GM23338 (cell line): ENCODE measurements around the gene KIAA1217. TPM values are rescaled to one million over a fixed set of nuclear protein-coding genes. Genes with fewer than 3 reads are reported as not detected.

Experiments used
- ATAC-seq: fragments of 200-7000 bp; cut with Tn5 transposase; 3 replicates; pipeline ENCODE4 v1.9.1; 2020
- DNase-seq: peaks from one replicate; pipeline ENCODE4 v3.0.0-alpha.2; 2015; ENCODE audit warnings: low spot score
- H2AFZ ChIP-seq: fragments of 200-600 bp; sonication (generic); 2 replicates; pipeline ENCODE4 v1.8.0; 2016; ENCODE audit warnings: antibody characterized with exemption, mild to moderate bottlenecking, moderate library complexity
- H3F3A ChIP-seq: fragments of 200-600 bp; sonication (generic); replicated peaks from 2 replicates; pipeline ENCODE4 v1.8.0; 2017; ENCODE audit warnings: antibody characterized with exemption, mixed run types, low read depth
- H3K27ac ChIP-seq: fragments of 200-600 bp; sonication (generic); 2 replicates; pipeline ENCODE4 v1.6.1; 2016; ENCODE audit warnings: low read depth
- H3K27me3 ChIP-seq: fragments of 200-600 bp; sonication (generic); 2 replicates; pipeline ENCODE4 v1.8.0; 2016; ENCODE audit warnings: mild to moderate bottlenecking, mixed run types, moderate library complexity; ENCODE audit not compliant: insufficient read depth
- H3K36me3 ChIP-seq: fragments of 200-600 bp; sonication (generic); 2 replicates; pipeline ENCODE4 v1.8.0; 2016; ENCODE audit warnings: mild to moderate bottlenecking; ENCODE audit not compliant: insufficient read depth
- H3K4me1 ChIP-seq: fragments of 200-600 bp; sonication (generic); 2 replicates; pipeline ENCODE4 v1.8.0; 2016; ENCODE audit warnings: mild to moderate bottlenecking, moderate library complexity; ENCODE audit not compliant: insufficient read depth
- H3K4me2 ChIP-seq: fragments of 200-600 bp; sonication (generic); 2 replicates; pipeline ENCODE4 v1.7.1; 2017; ENCODE audit warnings: mixed run types
- H3K4me3 ChIP-seq: fragments of 200-600 bp; sonication (generic); 2 replicates; pipeline ENCODE4 v1.6.1; 2016; ENCODE audit warnings: mixed run types
- H3K79me2 ChIP-seq: fragments of 200-600 bp; sonication (generic); replicated peaks from 2 replicates; pipeline ENCODE4 v1.8.0; 2017; ENCODE audit warnings: mild to moderate bottlenecking; ENCODE audit not compliant: insufficient read depth
- H3K9me2 ChIP-seq: fragments of 200-600 bp; sonication (generic); 2 replicates; pipeline ENCODE4 v1.8.0; 2017; ENCODE audit not compliant: insufficient read depth
- H4K20me1 ChIP-seq: fragments of 200-600 bp; sonication (generic); replicated peaks from 2 replicates; pipeline ENCODE4 v1.8.0; 2017; ENCODE audit warnings: mild to moderate bottlenecking; ENCODE audit not compliant: insufficient read depth
- H3K27ac Mint-ChIP-seq: 2 replicates; pipeline ENCODE4 v1.8.0; 2020; ENCODE audit warnings: inconsistent platforms, mild to moderate bottlenecking, moderate library complexity, mixed read lengths
- H3K27me3 Mint-ChIP-seq: 3 replicates; pipeline ENCODE4 v1.8.0; 2022; ENCODE audit warnings: low read depth, mild to moderate bottlenecking, moderate library complexity, mixed read lengths, inconsistent platforms; ENCODE audit not compliant: insufficient read depth, poor library complexity
- H3K36me3 Mint-ChIP-seq: 3 replicates; pipeline ENCODE4 v1.8.0; 2021; ENCODE audit warnings: low read depth, mild to moderate bottlenecking, inconsistent platforms, moderate library complexity, mixed read lengths
- H3K4me1 Mint-ChIP-seq: 3 replicates; pipeline ENCODE4 v1.8.0; 2020; ENCODE audit warnings: mild to moderate bottlenecking, inconsistent platforms, mixed read lengths
- H3K4me3 Mint-ChIP-seq: 3 replicates; pipeline ENCODE4 v1.8.0; 2021; ENCODE audit warnings: moderate library complexity, mild to moderate bottlenecking, inconsistent platforms, mixed read lengths
- H3K9me3 Mint-ChIP-seq: 3 replicates; pipeline ENCODE4 v1.8.0; 2020; ENCODE audit warnings: moderate library complexity, mild to moderate bottlenecking, inconsistent platforms, mixed read lengths
- CREB1 ChIP-seq: fragments of 250-450 bp; sonication (Bioruptor Pico); IDR thresholded peaks from 2 replicates; pipeline ENCODE4 v1.5.0; 2020; ENCODE audit warnings: low read depth, mild to moderate bottlenecking, moderate library complexity
- EZH2 ChIP-seq: fragments of 200-600 bp; sonication (generic); IDR thresholded peaks from one replicate; pipeline ENCODE4 v1.8.0; 2017; ENCODE audit warnings: antibody characterized with exemption, mild to moderate bottlenecking, low read depth; ENCODE audit not compliant: unreplicated experiment
- EZH2phosphoT487 ChIP-seq: fragments of 200-600 bp; sonication (generic); IDR thresholded peaks from one replicate; pipeline ENCODE4 v1.8.1; 2018; ENCODE audit warnings: antibody characterized with exemption; ENCODE audit not compliant: unreplicated experiment
- JUNB ChIP-seq: IDR thresholded peaks from one replicate; pipeline ENCODE4 v1.6.1; 2016; ENCODE audit warnings: antibody characterized with exemption; ENCODE audit not compliant: unreplicated experiment
- NANOG ChIP-seq: IDR thresholded peaks from 2 replicates; pipeline ENCODE4 v1.6.1; 2016; ENCODE audit warnings: antibody characterized with exemption, borderline replicate concordance
- POLR2AphosphoS5 ChIP-seq: IDR thresholded peaks from 2 replicates; pipeline ENCODE4 v1.6.1; 2016; ENCODE audit warnings: antibody characterized with exemption, low read depth
- STAT1 ChIP-seq: IDR thresholded peaks from one replicate; pipeline ENCODE4 v1.6.1; 2016; ENCODE audit warnings: antibody characterized with exemption; ENCODE audit not compliant: unreplicated experiment
- ZNF114 ChIP-seq: fragments of 250-450 bp; sonication (Bioruptor Pico); IDR thresholded peaks from 2 replicates; pipeline ENCODE4 v1.5.0; 2020; ENCODE audit warnings: mild to moderate bottlenecking, moderate library complexity
- ZNF331 ChIP-seq: fragments of 250-450 bp; sonication (Bioruptor Pico); IDR thresholded peaks from 2 replicates; pipeline ENCODE4 v1.5.0; 2020; ENCODE audit warnings: low read depth, mild to moderate bottlenecking, moderate library complexity
- polyA plus RNA-seq: library from polyadenylated mRNA; unstranded; fragments of >200 nt; fragmentation: Nextera tagmentation; extraction: Ambion mirVana; gene quantifications from 2 replicates; pipeline ENCODE4 v1.2.1, GENCODE V29; 2016
- total RNA-seq: library from RNA; depleted of rRNA; stranded (reverse); fragments of >200 nt; shearing (Covaris generic); gene quantifications from 2 replicates; pipeline ENCODE4 v1.2.3, GENCODE V29; 2014
- TF ChIP-seq, protein P1 (sequence below), 2 experiments: fragments of 200-600 bp in 1 of 2; sonication (generic) in 1 of 2; conservative IDR thresholded peaks; 2 replicates each; pipeline versions ENCODE4 v1.5.1 to v1.6.1; 2016 to 2017; ENCODE audit warnings: antibody characterized with exemption in 2 of 2, low read depth in 2 of 2, mild to moderate bottlenecking in 2 of 2, moderate library complexity in 1 of 2
- TF ChIP-seq, protein P2 (sequence below): IDR thresholded peaks from one replicate; pipeline ENCODE4 v1.6.1; 2018; ENCODE audit warnings: antibody characterized with exemption; ENCODE audit not compliant: unreplicated experiment
- TF ChIP-seq, protein P3 (sequence below): IDR thresholded peaks from 2 replicates; pipeline ENCODE4 v1.6.1; 2016; ENCODE audit warnings: antibody characterized with exemption

Gene KIAA1217
- total and polyA plus RNA-seq, 2 experiments from 2014 or later = 6.4 to 9.1 TPM

DNA sequence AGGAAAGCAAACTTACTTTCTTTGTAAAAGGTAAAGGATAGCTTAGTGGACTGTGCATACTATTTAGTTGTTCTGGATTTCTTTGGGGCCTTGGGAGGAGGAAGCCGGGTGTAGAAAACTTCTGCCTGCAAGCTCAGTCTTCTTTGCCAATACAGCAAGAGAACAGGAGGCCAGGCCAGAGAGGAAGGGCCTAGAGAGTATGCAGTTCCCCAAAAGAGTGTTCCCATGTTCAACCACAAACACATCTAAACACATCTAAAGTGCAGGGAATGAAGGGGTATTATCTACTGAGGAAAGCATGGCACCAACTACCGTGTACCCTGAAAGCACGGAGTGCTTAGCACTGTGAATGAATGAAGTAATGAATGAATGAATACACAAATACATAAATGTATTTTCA is 11.0 kb downstream of the KIAA1217 start (continued):
- TF ChIP-seq, protein P1, sequence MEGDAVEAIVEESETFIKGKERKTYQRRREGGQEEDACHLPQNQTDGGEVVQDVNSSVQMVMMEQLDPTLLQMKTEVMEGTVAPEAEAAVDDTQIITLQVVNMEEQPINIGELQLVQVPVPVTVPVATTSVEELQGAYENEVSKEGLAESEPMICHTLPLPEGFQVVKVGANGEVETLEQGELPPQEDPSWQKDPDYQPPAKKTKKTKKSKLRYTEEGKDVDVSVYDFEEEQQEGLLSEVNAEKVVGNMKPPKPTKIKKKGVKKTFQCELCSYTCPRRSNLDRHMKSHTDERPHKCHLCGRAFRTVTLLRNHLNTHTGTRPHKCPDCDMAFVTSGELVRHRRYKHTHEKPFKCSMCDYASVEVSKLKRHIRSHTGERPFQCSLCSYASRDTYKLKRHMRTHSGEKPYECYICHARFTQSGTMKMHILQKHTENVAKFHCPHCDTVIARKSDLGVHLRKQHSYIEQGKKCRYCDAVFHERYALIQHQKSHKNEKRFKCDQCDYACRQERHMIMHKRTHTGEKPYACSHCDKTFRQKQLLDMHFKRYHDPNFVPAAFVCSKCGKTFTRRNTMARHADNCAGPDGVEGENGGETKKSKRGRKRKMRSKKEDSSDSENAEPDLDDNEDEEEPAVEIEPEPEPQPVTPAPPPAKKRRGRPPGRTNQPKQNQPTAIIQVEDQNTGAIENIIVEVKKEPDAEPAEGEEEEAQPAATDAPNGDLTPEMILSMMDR (conservative IDR thresholded peaks at IDR 0.05; ENCODE audit: low read depth in 2 of 2) = no peak
- TF ChIP-seq NANOG (no peak), EZH2phosphoT487 (no peak), ZNF114 (CRISPR knock-in tag) (no peak), JUNB (no peak)
- TF ChIP-seq, protein P2, sequence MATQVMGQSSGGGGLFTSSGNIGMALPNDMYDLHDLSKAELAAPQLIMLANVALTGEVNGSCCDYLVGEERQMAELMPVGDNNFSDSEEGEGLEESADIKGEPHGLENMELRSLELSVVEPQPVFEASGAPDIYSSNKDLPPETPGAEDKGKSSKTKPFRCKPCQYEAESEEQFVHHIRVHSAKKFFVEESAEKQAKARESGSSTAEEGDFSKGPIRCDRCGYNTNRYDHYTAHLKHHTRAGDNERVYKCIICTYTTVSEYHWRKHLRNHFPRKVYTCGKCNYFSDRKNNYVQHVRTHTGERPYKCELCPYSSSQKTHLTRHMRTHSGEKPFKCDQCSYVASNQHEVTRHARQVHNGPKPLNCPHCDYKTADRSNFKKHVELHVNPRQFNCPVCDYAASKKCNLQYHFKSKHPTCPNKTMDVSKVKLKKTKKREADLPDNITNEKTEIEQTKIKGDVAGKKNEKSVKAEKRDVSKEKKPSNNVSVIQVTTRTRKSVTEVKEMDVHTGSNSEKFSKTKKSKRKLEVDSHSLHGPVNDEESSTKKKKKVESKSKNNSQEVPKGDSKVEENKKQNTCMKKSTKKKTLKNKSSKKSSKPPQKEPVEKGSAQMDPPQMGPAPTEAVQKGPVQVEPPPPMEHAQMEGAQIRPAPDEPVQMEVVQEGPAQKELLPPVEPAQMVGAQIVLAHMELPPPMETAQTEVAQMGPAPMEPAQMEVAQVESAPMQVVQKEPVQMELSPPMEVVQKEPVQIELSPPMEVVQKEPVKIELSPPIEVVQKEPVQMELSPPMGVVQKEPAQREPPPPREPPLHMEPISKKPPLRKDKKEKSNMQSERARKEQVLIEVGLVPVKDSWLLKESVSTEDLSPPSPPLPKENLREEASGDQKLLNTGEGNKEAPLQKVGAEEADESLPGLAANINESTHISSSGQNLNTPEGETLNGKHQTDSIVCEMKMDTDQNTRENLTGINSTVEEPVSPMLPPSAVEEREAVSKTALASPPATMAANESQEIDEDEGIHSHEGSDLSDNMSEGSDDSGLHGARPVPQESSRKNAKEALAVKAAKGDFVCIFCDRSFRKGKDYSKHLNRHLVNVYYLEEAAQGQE = no peak

DNA sequence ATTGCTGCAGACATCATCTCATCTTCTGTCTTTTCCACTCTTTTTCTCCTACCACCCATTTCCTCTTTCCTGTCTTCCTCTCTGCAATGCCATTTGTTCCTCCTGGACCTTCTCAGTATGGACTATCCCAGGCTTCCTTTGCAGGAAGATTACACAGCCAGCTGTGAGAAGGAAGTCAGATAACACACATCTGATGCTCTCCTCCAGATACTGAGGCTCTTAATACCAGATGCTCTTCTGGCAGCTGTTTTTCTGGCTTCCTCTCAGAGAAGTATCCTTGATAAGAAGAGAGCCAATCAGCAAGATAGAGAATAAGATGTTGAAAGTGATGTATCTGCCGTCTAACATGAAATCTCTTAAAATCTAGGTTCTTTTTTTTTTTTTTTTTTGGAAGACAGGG is 14.4 kb downstream of the KIAA1217 start:
- Mint-ChIP-seq H3K4me1 (peaks cover 17% of the 10 kb centered on the region), H3K4me3 (no peak overlapping the region), H3K9me3 (no peaks in the 10 kb centered on the region), H3K27ac (no peak overlapping the region), H3K27me3 (peaks cover 2% of the 10 kb centered on the region), H3K36me3 (peaks cover 52% of the 10 kb centered on the region)
- no peaks in the 10 kb centered on the region for H4K20me1 ChIP-seq
- H3K79me2 ChIP-seq = no peaks in the 10 kb centered on the region
- no peaks in the 10 kb centered on the region for H3F3A ChIP-seq
- DNase-seq (no peak), ATAC-seq (no peak)
- H3K9me2 ChIP-seq = peaks cover 5% of the 10 kb centered on the region; the same call in 1 of the 2 replicates
- no peak overlapping the region for H3K27ac ChIP-seq
- H3K4me1 ChIP-seq = no peaks in the 10 kb centered on the region; the same call in 1 of the 2 replicates
- H3K4me2 ChIP-seq = no peak overlapping the region
- H3K4me3 ChIP-seq = no peak overlapping the region
- H3K27me3 ChIP-seq = no peaks in the 10 kb centered on the region
- no peaks in the 10 kb centered on the region; the same call in 1 of the 2 replicates for H3K36me3 ChIP-seq
- H2AFZ ChIP-seq = no peak overlapping the region
- no peak for TF ChIP-seq EZH2phosphoT487
- TF ChIP-seq EZH2 = no peak
- TF ChIP-seq ZNF114 (CRISPR knock-in tag) = no peak
- no peak for TF ChIP-seq ZNF331 (CRISPR knock-in tag)
- no peak for TF ChIP-seq POLR2AphosphoS5
- TF ChIP-seq, protein P3, sequence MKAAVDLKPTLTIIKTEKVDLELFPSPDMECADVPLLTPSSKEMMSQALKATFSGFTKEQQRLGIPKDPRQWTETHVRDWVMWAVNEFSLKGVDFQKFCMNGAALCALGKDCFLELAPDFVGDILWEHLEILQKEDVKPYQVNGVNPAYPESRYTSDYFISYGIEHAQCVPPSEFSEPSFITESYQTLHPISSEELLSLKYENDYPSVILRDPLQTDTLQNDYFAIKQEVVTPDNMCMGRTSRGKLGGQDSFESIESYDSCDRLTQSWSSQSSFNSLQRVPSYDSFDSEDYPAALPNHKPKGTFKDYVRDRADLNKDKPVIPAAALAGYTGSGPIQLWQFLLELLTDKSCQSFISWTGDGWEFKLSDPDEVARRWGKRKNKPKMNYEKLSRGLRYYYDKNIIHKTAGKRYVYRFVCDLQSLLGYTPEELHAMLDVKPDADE = no peak
- TF ChIP-seq CREB1 (CRISPR knock-in tag) = no peak
- TF ChIP-seq STAT1 = no peak
- TF ChIP-seq, protein P2 = no peak
